ENCODE data around the gene CHTOP.

Gene CHTOP

DNA sequence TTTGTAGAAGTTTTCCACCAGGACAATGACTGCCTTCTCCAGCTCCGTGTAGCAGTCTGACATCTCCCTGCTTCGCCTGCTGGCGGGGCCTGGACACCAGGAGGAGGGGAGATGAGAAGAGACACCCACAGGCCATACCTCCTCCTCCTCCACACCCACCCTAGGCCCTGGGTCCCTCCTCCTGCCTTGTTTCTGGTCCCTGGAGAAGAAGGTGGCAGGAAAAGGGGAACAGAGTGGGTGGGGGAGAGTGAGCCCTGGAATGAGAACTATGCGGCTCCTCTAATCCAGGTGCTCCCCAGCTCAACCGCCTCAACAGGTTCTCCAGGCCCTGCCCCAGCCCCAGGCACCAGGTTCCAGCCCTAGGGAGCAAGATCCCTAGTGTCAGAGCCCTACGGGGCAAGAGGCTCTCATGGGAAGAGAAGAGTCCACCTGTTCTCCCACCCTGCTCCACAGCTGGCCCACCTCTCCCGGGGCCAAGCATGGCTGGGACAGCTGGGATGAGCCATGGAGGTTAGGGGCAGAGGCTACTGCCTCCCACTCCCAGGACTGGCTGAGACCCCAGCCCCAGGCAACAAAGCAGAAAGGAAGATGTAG, 25.7 kb upstream of the CHTOP start:
- no peak overlapping the region for H3K4me3 ChIP-seq (ENCODE audit: control insufficient read depth in 1 of 7, extremely low read depth in 1 of 7, insufficient read depth in 4 of 7, low read depth in 2 of 7, low read length in 6 of 7)
- WGBS (ENCODE audit: insufficient coverage) = 100% methylated on average over 3 of the region's 7 CpGs
- no peaks in the 10 kb centered on the region for H3K36me3 ChIP-seq (ENCODE audit: control insufficient read depth in 4 of 4, insufficient read depth in 4 of 4, low read length in 3 of 4)
- H3K9me3 ChIP-seq (ENCODE audit: control extremely low read depth in 1 of 5, control insufficient read depth in 4 of 5, insufficient read depth in 2 of 5, low read depth in 1 of 5, low read length in 4 of 5) = no peaks in the 10 kb centered on the region
- H3K27ac ChIP-seq (ENCODE audit: insufficient read depth in 1 of 2, low read depth in 1 of 2, low read length in 2 of 2, poor library complexity in 1 of 2, severe bottlenecking in 2 of 2) = no peak overlapping the region
- H3K27me3 ChIP-seq (replicated peaks in 2 of 5; ENCODE audit: control insufficient read depth in 4 of 5, insufficient read depth in 5 of 5, low read length in 4 of 5) = no peaks in the 10 kb centered on the region
- peaks cover 0 to 24% (median 15%) of the 10 kb centered on the region in 4 experiments for H3K4me1 ChIP-seq (ENCODE audit: control extremely low read depth in 1 of 4, control insufficient read depth in 4 of 4, insufficient read depth in 4 of 4, low read length in 3 of 4)
- no peak for DNase-seq
- ChIA-PET POLR2A (no interaction called here), CTCF (interaction anchor here (1.0 to 4.9 kb wide), 6 partner anchors 9 to 75 kb away, joined by 3 to 30 read pairs (median 4); partner anchors contain the start of gene S100A14)

DNA sequence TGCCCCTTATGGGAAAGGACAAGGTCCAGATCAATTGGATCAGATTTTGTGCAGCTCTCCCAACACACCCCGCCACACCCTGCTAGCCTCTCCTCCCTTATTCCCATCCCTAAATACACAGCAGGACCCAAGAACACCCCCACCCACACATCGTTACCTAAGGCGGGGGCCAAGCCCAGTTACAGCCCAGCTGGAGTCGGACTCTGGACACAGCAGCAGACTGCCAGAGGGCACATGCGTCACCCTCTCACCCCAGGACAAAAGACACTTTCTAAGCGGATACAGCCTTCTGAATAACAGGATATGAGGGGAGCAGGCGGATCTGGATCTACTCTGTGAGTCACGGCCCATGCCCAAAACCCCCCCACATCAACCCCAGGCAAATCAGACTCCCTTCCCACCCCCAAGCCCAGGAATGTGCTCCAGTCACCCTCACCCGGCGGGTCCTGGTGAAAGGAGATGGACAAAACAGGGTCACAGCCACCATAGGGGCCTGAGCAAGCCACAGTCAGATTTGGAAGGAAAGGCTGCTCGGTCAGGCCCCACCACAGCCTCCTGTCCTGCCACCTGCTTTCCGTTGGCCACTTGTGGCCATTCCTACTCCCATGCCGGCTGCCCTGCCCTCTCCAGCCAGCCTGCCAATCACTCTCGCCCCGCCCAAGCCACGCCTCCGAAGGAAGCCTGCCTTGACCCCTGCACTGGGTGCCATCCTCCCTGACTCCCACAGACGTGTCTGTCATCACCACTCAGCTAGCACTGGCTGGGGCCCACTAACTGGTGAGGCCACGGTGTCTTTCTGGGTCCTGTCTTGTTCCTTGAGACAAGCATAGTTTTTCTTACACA, 24.9 kb upstream of the CHTOP start:
- Histone ChIP-seq H3K9me3 (ENCODE audit: control extremely low read depth in 1 of 5, control insufficient read depth in 4 of 5, insufficient read depth in 2 of 5, low read depth in 1 of 5, low read length in 4 of 5) (no peaks in the 10 kb centered on the region), H3K4me1 (ENCODE audit: control extremely low read depth in 1 of 4, control insufficient read depth in 4 of 4, insufficient read depth in 4 of 4, low read length in 3 of 4) (peaks cover 0 to 24% (median 15%) of the 10 kb centered on the region in 4 experiments), H3K27me3 (replicated peaks in 2 of 5; ENCODE audit: control insufficient read depth in 4 of 5, insufficient read depth in 5 of 5, low read length in 4 of 5) (no peaks in the 10 kb centered on the region), H3K36me3 (ENCODE audit: control insufficient read depth in 4 of 4, insufficient read depth in 4 of 4, low read length in 3 of 4) (no peaks in the 10 kb centered on the region), H3K27ac (ENCODE audit: insufficient read depth in 1 of 2, low read depth in 1 of 2, low read length in 2 of 2, poor library complexity in 1 of 2, severe bottlenecking in 2 of 2) (no peak overlapping the region), H3K4me3 (ENCODE audit: control insufficient read depth in 1 of 7, extremely low read depth in 1 of 7, insufficient read depth in 4 of 7, low read depth in 2 of 7, low read length in 6 of 7) (no peak overlapping the region)
- CTCF ChIA-PET = interaction anchor here (1.1 to 4.9 kb wide), 3 partner anchors 8 to 76 kb away, joined by 3 to 30 read pairs (median 6); partner anchors contain the start of gene S100A14
- 97% methylated on average over 16 of the region's 19 CpGs for WGBS (ENCODE audit: insufficient coverage)
- POLR2A ChIA-PET = no interaction called here
- DNase-seq = no peak

DNA sequence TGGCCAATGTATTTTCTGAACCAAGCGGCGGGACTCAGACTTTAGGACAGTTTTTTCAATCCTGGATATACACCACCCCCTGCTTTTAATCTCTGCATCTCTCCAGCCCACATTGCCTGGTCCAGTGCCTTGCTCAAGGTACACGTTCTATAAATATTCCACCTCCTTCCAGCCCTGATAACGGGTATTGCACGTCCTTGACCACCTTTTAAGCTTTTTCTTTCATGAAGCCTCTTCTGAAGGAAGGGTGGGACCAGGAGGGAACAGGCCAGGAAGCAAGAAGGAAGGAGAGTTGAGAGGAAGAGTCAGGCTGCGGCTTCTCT, 24.3 kb upstream of the CHTOP start:
- Histone ChIP-seq H3K27ac (ENCODE audit: insufficient read depth in 1 of 2, low read depth in 1 of 2, low read length in 2 of 2, poor library complexity in 1 of 2, severe bottlenecking in 2 of 2) (no peak overlapping the region), H3K36me3 (ENCODE audit: control insufficient read depth in 4 of 4, insufficient read depth in 4 of 4, low read length in 3 of 4) (no peaks in the 10 kb centered on the region)
- POLR2A ChIA-PET = no interaction called here

DNA sequence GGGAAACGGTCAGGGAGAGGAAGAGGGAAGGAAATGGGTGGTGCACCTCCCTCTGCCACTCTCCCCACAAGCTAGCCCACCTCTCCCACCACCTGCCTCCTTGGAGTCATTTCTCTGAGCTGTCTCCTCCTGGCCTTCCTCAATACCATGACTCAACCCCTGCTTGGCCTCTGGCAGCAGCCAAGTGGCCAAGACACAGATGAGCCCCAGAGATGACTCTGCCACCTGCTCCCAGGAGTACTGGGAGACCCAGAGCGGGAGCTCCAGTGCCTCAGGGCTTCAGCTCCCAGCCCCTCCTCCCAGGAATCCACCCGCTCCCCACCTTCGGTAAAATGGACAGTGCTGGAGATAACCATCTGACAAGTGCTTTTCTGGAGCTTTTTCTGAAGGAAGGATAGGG, 23.5 kb upstream of the CHTOP start:
- H3K4me3 ChIP-seq (ENCODE audit: control insufficient read depth in 1 of 7, extremely low read depth in 1 of 7, insufficient read depth in 4 of 7, low read depth in 2 of 7, low read length in 6 of 7) = no peak overlapping the region
- no peaks in the 10 kb centered on the region for H3K27me3 ChIP-seq (replicated peaks in 2 of 5; ENCODE audit: control insufficient read depth in 4 of 5, insufficient read depth in 5 of 5, low read length in 4 of 5)
- 40% methylated on average over 1 of the region's 4 CpGs for WGBS (ENCODE audit: insufficient coverage)
- DNase-seq = peak in 2 of 3 donors; percentile 25 to 34
- H3K4me1 ChIP-seq (ENCODE audit: control extremely low read depth in 1 of 4, control insufficient read depth in 4 of 4, insufficient read depth in 4 of 4, low read length in 3 of 4) = peaks cover 0 to 24% (median 15%) of the 10 kb centered on the region in 4 experiments
- no peaks in the 10 kb centered on the region for H3K9me3 ChIP-seq (ENCODE audit: control extremely low read depth in 1 of 5, control insufficient read depth in 4 of 5, insufficient read depth in 2 of 5, low read depth in 1 of 5, low read length in 4 of 5)
- ChIA-PET POLR2A (no interaction called here), CTCF (interaction anchor here (0.9 to 21.2 kb wide), 6 partner anchors 7 to 138 kb away, joined by 3 to 262 read pairs (median 4); partner anchors contain the start of gene S100A14)
- no peak overlapping the region for H3K27ac ChIP-seq (ENCODE audit: insufficient read depth in 1 of 2, low read depth in 1 of 2, low read length in 2 of 2, poor library complexity in 1 of 2, severe bottlenecking in 2 of 2)
- no peaks in the 10 kb centered on the region for H3K36me3 ChIP-seq (ENCODE audit: control insufficient read depth in 4 of 4, insufficient read depth in 4 of 4, low read length in 3 of 4)

More for the DNA sequence above, 24.3 kb upstream of the CHTOP start:
- no peak overlapping the region for H3K4me3 ChIP-seq (ENCODE audit: control insufficient read depth in 1 of 7, extremely low read depth in 1 of 7, insufficient read depth in 4 of 7, low read depth in 2 of 7, low read length in 6 of 7)
- WGBS (ENCODE audit: insufficient coverage) = 86% methylated on average over 3 of the region's 6 CpGs
- H3K9me3 ChIP-seq (ENCODE audit: control extremely low read depth in 1 of 5, control insufficient read depth in 4 of 5, insufficient read depth in 2 of 5, low read depth in 1 of 5, low read length in 4 of 5) = no peaks in the 10 kb centered on the region
- CTCF ChIA-PET = interaction anchor here (1.1 to 4.9 kb wide), 4 partner anchors 8 to 114 kb away, joined by 3 to 30 read pairs (median 4); partner anchors contain the start of gene S100A14
- no peak for DNase-seq
- H3K27me3 ChIP-seq (replicated peaks in 2 of 5; ENCODE audit: control insufficient read depth in 4 of 5, insufficient read depth in 5 of 5, low read length in 4 of 5) = no peaks in the 10 kb centered on the region
- H3K4me1 ChIP-seq (ENCODE audit: control extremely low read depth in 1 of 4, control insufficient read depth in 4 of 4, insufficient read depth in 4 of 4, low read length in 3 of 4) = peaks cover 0 to 24% (median 15%) of the 10 kb centered on the region in 4 experiments

DNA sequence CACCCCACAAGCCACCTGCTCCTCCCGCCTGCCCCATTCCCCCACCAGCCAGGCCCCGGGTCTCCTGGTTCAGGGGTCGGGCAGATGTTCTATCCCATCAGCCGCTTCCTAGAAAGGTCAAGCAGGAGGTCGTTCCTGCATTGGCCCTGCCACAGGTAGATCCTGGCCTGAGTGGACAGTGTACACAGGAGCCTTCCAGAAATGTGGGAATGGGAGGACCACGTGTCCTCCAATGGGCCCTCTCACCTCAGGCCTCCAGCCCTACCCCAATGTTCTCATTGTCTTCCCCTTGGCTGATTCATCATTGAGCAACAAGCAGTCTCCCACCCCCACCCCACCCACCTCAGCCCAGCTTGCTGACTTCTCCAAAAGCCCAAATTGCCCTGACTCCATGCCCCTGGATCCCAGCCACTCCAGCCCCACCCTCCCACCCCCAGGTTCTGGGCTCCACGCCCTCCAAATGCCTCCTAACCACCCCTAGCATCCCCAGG, 23.0 kb upstream of the CHTOP start:
- H3K27ac ChIP-seq (ENCODE audit: insufficient read depth in 1 of 2, low read depth in 1 of 2, low read length in 2 of 2, poor library complexity in 1 of 2, severe bottlenecking in 2 of 2) = no peak overlapping the region
- peaks cover 0 to 24% (median 15%) of the 10 kb centered on the region in 4 experiments for H3K4me1 ChIP-seq (ENCODE audit: control extremely low read depth in 1 of 4, control insufficient read depth in 4 of 4, insufficient read depth in 4 of 4, low read length in 3 of 4)
- no peak overlapping the region for H3K4me3 ChIP-seq (ENCODE audit: control insufficient read depth in 1 of 7, extremely low read depth in 1 of 7, insufficient read depth in 4 of 7, low read depth in 2 of 7, low read length in 6 of 7)
- WGBS (ENCODE audit: insufficient coverage) = 83% methylated on average over 5 of the region's 7 CpGs
- DNase-seq = no peak
- H3K9me3 ChIP-seq (ENCODE audit: control extremely low read depth in 1 of 5, control insufficient read depth in 4 of 5, insufficient read depth in 2 of 5, low read depth in 1 of 5, low read length in 4 of 5) = no peaks in the 10 kb centered on the region
- H3K27me3 ChIP-seq (replicated peaks in 2 of 5; ENCODE audit: control insufficient read depth in 4 of 5, insufficient read depth in 5 of 5, low read length in 4 of 5) = no peaks in the 10 kb centered on the region
- no peaks in the 10 kb centered on the region for H3K36me3 ChIP-seq (ENCODE audit: control insufficient read depth in 4 of 4, insufficient read depth in 4 of 4, low read length in 3 of 4)
- CTCF ChIA-PET = interaction anchor here (0.9 to 21.2 kb wide), 4 partner anchors 17 to 137 kb away, joined by 3 to 262 read pairs (median 58); partner anchors contain the start of genes S100A1 and S100A13
- POLR2A ChIA-PET = no interaction called here

DNA sequence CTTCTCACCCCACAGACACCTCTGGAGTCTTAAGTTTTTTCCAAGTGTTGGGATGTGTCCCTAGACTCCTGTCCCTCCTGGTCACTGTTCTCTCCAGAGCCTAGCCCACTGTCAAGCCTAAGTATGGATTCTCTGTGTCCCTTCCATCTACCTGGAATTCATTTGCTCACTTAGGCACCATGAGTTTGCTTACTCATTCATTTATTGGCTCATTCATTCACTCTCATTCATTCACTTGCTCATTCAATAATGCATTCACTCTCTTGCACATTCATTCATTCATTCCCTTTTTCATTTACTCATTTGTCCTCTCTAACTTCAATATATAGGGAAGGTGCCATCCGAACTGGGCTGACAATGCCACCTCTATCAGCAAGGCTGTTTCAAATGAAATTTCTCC, 22.5 kb upstream of the CHTOP start:
- POLR2A ChIA-PET = no interaction called here
- Histone ChIP-seq H3K36me3 (ENCODE audit: control insufficient read depth in 4 of 4, insufficient read depth in 4 of 4, low read length in 3 of 4) (no peaks in the 10 kb centered on the region), H3K4me1 (ENCODE audit: control extremely low read depth in 1 of 4, control insufficient read depth in 4 of 4, insufficient read depth in 4 of 4, low read length in 3 of 4) (peaks cover 0 to 24% (median 15%) of the 10 kb centered on the region in 4 experiments), H3K4me3 (ENCODE audit: control insufficient read depth in 1 of 7, extremely low read depth in 1 of 7, insufficient read depth in 4 of 7, low read depth in 2 of 7, low read length in 6 of 7) (no peak overlapping the region), H3K27me3 (replicated peaks in 2 of 5; ENCODE audit: control insufficient read depth in 4 of 5, insufficient read depth in 5 of 5, low read length in 4 of 5) (no peaks in the 10 kb centered on the region), H3K27ac (ENCODE audit: insufficient read depth in 1 of 2, low read depth in 1 of 2, low read length in 2 of 2, poor library complexity in 1 of 2, severe bottlenecking in 2 of 2) (no peak overlapping the region), H3K9me3 (ENCODE audit: control extremely low read depth in 1 of 5, control insufficient read depth in 4 of 5, insufficient read depth in 2 of 5, low read depth in 1 of 5, low read length in 4 of 5) (no peaks in the 10 kb centered on the region)
- no peak for DNase-seq
- CTCF ChIA-PET = interaction anchor here (9.0 to 21.2 kb wide), 2 partner anchors 17 to 40 kb away, joined by 112 to 262 read pairs; partner anchors contain the start of genes S100A1 and S100A13
- WGBS (ENCODE audit: insufficient coverage) = 100% methylated on average over 1 of the region's 1 CpG
